BLaER1 (cell line): Measurements from ENCODE around the gene ELOVL7.
"Not testable (repeated sequence)": the region's sequence is repeated elsewhere in the genome, so short reads cannot be mapped to it uniquely, and the experiment has no call there.

Experiments
- H3K27ac ChIP-seq: shearing (Covaris generic); formaldehyde crosslinking; 2 replicates; pipeline ENCODE4 v1.8.1; 2022
- H3K27me3 ChIP-seq: shearing (Covaris generic); formaldehyde crosslinking; 2 replicates; pipeline ENCODE4 v1.8.1; 2022
- H3K36me3 ChIP-seq: shearing (Covaris generic); formaldehyde crosslinking; 2 replicates; pipeline ENCODE4 v1.8.1; 2022
- H3K4me1 ChIP-seq: shearing (Covaris generic); formaldehyde crosslinking; 2 replicates; pipeline ENCODE4 v1.8.1; 2022
- H3K4me2 ChIP-seq: shearing (Covaris generic); formaldehyde crosslinking; 2 replicates; pipeline ENCODE4 v1.8.1; 2022
- H3K4me3 ChIP-seq: shearing (Covaris generic); formaldehyde crosslinking; 2 replicates; pipeline ENCODE4 v1.8.1; 2022
- H3K9ac ChIP-seq: shearing (Covaris generic); formaldehyde crosslinking; 2 replicates; pipeline ENCODE4 v1.8.1; 2022
- H3K9me3 ChIP-seq: shearing (Covaris generic); formaldehyde crosslinking; 2 replicates; pipeline ENCODE4 v1.8.1; 2022
- H4K20me1 ChIP-seq: shearing (Covaris generic); formaldehyde crosslinking; 2 replicates; pipeline ENCODE4 v1.8.1; 2022
- Cebpa-rat ChIP-seq: shearing (Covaris generic); IDR thresholded peaks from 2 replicates; pipeline ENCODE4 v1.8.1; 2022

Gene ELOVL7

DNA sequence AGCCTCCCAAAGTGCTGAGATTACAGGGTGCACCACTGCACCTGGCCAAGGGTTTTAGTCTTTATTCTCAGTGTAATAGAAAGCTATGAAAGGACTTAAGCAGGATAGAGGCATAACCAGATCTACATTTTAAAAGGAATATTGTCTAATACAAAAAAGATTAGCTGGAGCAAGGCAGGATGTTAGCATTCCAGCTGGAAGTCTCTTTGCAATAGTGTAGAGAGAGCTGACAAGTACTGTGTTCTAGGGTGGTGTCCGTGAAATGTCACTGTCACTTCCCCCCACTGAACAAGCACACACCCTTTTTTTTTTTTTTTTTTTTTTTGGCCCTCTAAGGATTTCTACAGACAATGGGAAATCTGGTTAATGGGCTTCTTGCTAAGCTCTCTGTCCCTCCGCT lies 119.9 kb downstream of the ELOVL7 start:
- H3K27ac ChIP-seq: no peak overlapping the region
- no peak overlapping the region for H3K4me2 ChIP-seq
- no peak for TF ChIP-seq Cebpa-rat
- H3K9ac ChIP-seq: no peak overlapping the region
- H4K20me1 ChIP-seq: no peaks in the 10 kb centered on the region
- no peaks in the 10 kb centered on the region for H3K4me1 ChIP-seq
- H3K36me3 ChIP-seq: no peaks in the 10 kb centered on the region
- H3K27me3 ChIP-seq: no peaks in the 10 kb centered on the region
- H3K9me3 ChIP-seq: no peaks in the 10 kb centered on the region
- no peak overlapping the region for H3K4me3 ChIP-seq

DNA sequence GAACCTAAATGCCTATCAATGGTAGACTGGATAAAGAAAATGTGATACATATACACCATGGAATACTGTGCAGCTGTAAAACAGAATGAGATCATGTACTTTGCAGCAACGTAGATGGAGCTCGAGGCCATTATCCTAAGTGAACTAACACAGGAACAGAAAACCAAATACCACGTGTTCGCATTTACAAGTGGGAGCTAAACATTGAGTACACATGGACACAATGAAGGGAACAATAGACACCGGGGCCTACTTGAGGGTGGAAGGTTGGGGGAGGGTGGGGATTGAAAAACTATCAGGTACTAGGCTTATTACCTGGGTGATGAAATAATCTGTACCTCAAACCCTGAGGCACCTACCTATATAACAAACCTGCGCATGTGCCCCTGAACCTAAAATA lies 121.7 kb downstream of the ELOVL7 start:
- H3K9ac ChIP-seq: no peak overlapping the region
- no peaks in the 10 kb centered on the region for H3K4me1 ChIP-seq
- H3K4me3 ChIP-seq: no peak overlapping the region
- H3K27ac ChIP-seq: no peak overlapping the region
- no peak overlapping the region for H3K4me2 ChIP-seq
- no peaks in the 10 kb centered on the region for H3K27me3 ChIP-seq
- H3K9me3 ChIP-seq: no peaks in the 10 kb centered on the region
- no peak for TF ChIP-seq Cebpa-rat
- no peaks in the 10 kb centered on the region for H4K20me1 ChIP-seq
- H3K36me3 ChIP-seq: no peaks in the 10 kb centered on the region

DNA sequence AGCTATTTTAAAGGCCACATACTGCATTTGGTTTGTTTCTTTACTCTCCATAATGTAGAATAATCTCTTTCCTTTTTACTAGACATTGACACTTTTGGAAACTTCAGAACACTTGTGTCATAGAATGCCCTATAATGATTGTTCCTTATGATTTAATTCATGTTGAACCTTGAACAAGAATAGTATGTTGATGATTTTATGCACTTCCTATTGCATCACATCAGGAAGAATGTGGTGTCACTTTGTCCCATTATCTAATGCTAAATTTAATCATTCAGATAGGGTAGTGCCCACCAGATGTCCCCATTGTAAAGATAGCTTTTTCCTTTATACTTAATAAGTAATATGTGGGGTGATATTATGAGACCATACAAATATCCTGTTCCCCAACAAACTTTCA lies 124.7 kb downstream of the ELOVL7 start:
- H3K4me1 ChIP-seq: no peaks in the 10 kb centered on the region
- TF ChIP-seq Cebpa-rat: no peak
- H3K27me3 ChIP-seq: no peaks in the 10 kb centered on the region
- no peak overlapping the region for H3K4me3 ChIP-seq
- no peaks in the 10 kb centered on the region for H3K36me3 ChIP-seq
- H4K20me1 ChIP-seq: no peaks in the 10 kb centered on the region
- peaks cover 5% of the 10 kb centered on the region; the same call in 1 of the 2 replicates for H3K9me3 ChIP-seq
- H3K4me2 ChIP-seq: no peak overlapping the region
- no peak overlapping the region for H3K9ac ChIP-seq
- H3K27ac ChIP-seq: no peak overlapping the region

DNA sequence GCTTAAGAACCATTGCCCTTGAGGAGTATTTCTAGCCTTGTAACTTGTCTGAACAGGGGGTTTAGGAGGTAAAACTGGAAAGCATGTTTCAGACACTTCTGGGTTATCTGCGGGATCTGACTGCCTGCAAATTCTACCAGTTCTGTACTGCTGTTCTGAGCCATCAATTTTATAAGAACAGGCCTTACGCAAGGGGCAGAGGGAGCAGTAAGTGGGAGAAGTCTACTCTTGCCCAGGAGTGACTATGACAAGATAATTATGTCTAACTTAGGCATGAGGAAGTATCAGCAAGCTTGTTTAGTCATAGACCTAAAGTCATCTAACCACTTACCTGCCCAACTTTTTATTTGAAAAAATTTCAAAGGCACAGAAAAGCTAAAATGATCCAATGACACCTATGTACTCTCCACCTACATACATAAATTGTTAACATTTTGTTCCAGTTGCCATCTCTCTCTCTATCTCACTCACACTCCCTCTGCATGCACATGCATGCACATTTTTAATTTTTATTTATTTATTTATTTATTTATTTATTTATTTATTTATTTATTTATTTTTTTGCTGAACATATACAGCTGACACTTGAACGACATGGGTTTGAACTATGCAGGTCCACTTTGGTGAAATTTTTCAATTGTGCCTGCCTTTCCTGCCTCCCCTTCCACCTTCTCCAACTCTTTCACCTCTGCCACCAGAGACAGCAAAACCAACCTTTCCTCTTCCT lies 125.7 kb downstream of the ELOVL7 start:
- Histone ChIP-seq H3K9me3 (peaks cover 5% of the 10 kb centered on the region; the same call in 1 of the 2 replicates), H3K4me1 (no peaks in the 10 kb centered on the region), H3K9ac (no peak overlapping the region), H3K4me2 (no peak overlapping the region), H4K20me1 (no peaks in the 10 kb centered on the region), H3K36me3 (no peaks in the 10 kb centered on the region), H3K4me3 (no peak overlapping the region), H3K27ac (no peak overlapping the region), H3K27me3 (no peaks in the 10 kb centered on the region)
- TF ChIP-seq Cebpa-rat: no peak

DNA sequence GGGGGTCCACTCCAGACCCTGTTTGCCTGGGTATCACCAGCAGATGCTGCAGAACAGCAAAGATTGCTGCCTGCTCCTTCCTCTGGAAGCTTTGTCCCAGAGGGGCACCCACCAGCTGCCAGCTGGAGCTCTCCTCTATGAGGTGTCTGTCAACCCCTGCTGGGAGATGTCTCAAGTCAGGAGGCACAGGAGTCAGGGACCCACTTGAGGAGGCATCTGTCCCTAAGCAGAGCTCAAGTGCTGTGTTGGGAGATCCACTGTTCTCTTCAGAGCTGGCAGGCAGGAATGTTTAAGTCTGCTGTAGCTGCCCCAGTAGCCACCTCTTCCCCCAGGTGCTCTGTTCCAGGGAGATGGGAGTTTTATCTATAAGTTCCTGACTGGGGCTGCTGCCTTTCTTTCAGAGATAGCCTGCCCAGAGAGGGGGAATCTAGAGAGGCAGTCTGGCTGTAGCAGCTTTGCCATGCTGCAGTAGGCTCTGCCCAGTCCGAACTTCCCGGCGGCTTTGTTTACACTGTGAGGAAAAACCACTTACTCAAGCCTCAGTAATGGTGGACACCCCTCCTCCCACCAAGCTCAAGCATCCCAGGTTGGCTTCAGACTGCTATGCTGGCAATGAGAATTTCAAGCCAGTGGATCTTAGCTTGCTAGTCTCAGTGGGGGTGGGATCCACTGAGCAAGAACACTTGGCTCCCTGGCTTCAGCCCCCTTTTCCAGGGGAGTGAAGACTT lies 128.7 kb downstream of the ELOVL7 start:
- not testable (repeated sequence) for H4K20me1 ChIP-seq, H3K4me1 ChIP-seq, H3K9ac ChIP-seq, H3K27ac ChIP-seq, H3K36me3 ChIP-seq, H3K4me2 ChIP-seq, H3K4me3 ChIP-seq, H3K27me3 ChIP-seq, H3K9me3 ChIP-seq

- TF ChIP-seq Cebpa-rat: no peak
- no peak overlapping the region for H3K4me3 ChIP-seq
- H3K27me3 ChIP-seq: no peaks in the 10 kb centered on the region
- H3K4me1 ChIP-seq: no peaks in the 10 kb centered on the region
- H3K36me3 ChIP-seq: no peaks in the 10 kb centered on the region
- no peaks in the 10 kb centered on the region for H4K20me1 ChIP-seq
- no peak overlapping the region for H3K9ac ChIP-seq
- peaks cover 5% of the 10 kb centered on the region; the same call in 1 of the 2 replicates for H3K9me3 ChIP-seq
- H3K27ac ChIP-seq: no peak overlapping the region
- no peak overlapping the region for H3K4me2 ChIP-seq
Measured at GRCh38 chr5:60712950-60713349, 131.1 kb downstream of the ELOVL7 start.

DNA sequence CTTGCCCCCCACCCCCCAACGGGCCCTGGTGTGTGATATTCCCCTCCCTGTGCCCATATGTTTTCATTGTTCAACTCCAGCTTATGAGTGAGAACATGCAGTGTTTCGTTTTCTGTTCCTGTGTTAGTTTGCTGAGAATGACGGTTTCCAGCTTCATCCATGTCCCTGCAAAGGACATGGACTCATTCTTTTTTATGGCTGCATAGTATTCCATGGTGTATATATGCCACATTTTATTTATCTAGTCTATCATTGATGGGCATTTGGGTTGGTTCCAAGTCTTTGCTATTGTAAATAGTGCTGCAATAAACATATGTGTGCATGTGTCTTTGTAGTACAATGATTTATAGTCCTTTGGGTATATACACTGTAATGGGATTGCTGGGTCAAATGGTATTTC lies 132.2 kb downstream of the ELOVL7 start:
- not testable (repeated sequence) for H3K4me3 ChIP-seq, H3K9ac ChIP-seq, H3K36me3 ChIP-seq, H3K4me1 ChIP-seq, H3K27me3 ChIP-seq, H3K27ac ChIP-seq, H3K9me3 ChIP-seq, H4K20me1 ChIP-seq, H3K4me2 ChIP-seq

DNA sequence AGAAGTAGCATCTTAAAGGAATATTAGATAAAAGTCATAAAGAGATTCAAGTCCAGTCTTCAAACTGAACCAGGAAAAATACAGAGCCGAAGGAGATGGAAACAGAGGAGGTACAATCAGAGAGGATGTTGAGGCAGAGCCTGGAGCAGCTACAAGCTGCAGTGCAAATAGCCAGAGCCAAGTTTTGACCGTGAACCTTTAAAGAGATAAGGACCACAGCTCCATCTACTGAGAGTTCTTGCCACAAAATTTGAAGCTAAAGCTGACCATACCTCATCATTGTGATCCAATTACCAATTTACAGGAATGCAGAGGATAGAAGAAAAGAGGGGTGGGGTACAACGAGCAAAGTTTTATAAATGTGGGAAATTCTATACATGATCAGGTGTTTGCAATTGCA lies 133.7 kb downstream of the ELOVL7 start:
- Histone ChIP-seq H3K36me3 (no peaks in the 10 kb centered on the region), H3K27me3 (no peaks in the 10 kb centered on the region), H3K4me3 (no peak overlapping the region), H3K9me3 (no peaks in the 10 kb centered on the region), H3K4me1 (no peaks in the 10 kb centered on the region), H3K27ac (no peak overlapping the region), H4K20me1 (no peaks in the 10 kb centered on the region), H3K4me2 (no peak overlapping the region), H3K9ac (no peak overlapping the region)
- TF ChIP-seq Cebpa-rat: no peak

- Histone ChIP-seq H3K4me2 (no peak overlapping the region), H3K27ac (no peak overlapping the region), H3K4me1 (peaks cover 11% of the 10 kb centered on the region), H3K36me3 (no peaks in the 10 kb centered on the region), H4K20me1 (no peaks in the 10 kb centered on the region), H3K9ac (no peak overlapping the region), H3K27me3 (no peaks in the 10 kb centered on the region), H3K4me3 (no peak overlapping the region), H3K9me3 (no peaks in the 10 kb centered on the region)
- TF ChIP-seq Cebpa-rat: no peak
Measured at GRCh38 chr5:60705144-60705543, 138.9 kb downstream of the ELOVL7 start.

- peaks cover 13% of the 10 kb centered on the region for H3K4me1 ChIP-seq
- no peaks in the 10 kb centered on the region for H3K27me3 ChIP-seq
- H3K4me3 ChIP-seq: no peak overlapping the region
- H3K9ac ChIP-seq: no peak overlapping the region
- H3K4me2 ChIP-seq: no peak overlapping the region
- no peaks in the 10 kb centered on the region for H3K36me3 ChIP-seq
- H3K9me3 ChIP-seq: no peaks in the 10 kb centered on the region
- no peak for TF ChIP-seq Cebpa-rat
- no peak overlapping the region for H3K27ac ChIP-seq
- H4K20me1 ChIP-seq: no peaks in the 10 kb centered on the region
Measured at GRCh38 chr5:60703944-60704343, 140.1 kb downstream of the ELOVL7 start.
